Activated naive CD8-positive, alpha-beta T cell (primary cell): ENCODE data around the gene MRPL22.
"Not testable (repeated sequence)": the region's sequence is repeated elsewhere in the genome, so short reads cannot be mapped to it uniquely, and the experiment has no call there.

Experiments used
- H3K27ac Mint-ChIP-seq: one replicate; pipeline ENCODE4 v1.8.0; 2021; ENCODE audit warnings: mixed read lengths
- H3K27me3 Mint-ChIP-seq: one replicate; pipeline ENCODE4 v1.8.0; 2021; ENCODE audit warnings: mixed read lengths
- H3K36me3 Mint-ChIP-seq: one replicate; pipeline ENCODE4 v1.8.0; 2021; ENCODE audit warnings: mixed read lengths
- H3K4me1 Mint-ChIP-seq: one replicate; pipeline ENCODE4 v1.8.0; 2021; ENCODE audit warnings: low read depth, mixed read lengths
- H3K4me3 Mint-ChIP-seq: one replicate; pipeline ENCODE4 v1.8.0; 2021; ENCODE audit warnings: mild to moderate bottlenecking, mixed read lengths
- H3K9me3 Mint-ChIP-seq: one replicate; pipeline ENCODE4 v1.8.0; 2021; ENCODE audit warnings: low read depth, mixed read lengths

Gene MRPL22

GRCh38 chr5:154966081-154966841, 25.4 kb downstream of the MRPL22 start:
- H3K36me3 Mint-ChIP-seq: peaks cover 18% of the 10 kb centered on the region
- H3K27ac Mint-ChIP-seq: no peak overlapping the region

GRCh38 chr5:154966874-154967273, 26.0 kb downstream of the MRPL22 start:
- Mint-ChIP-seq H3K4me3 (no peak overlapping the region), H3K4me1 (peaks cover 3% of the 10 kb centered on the region), H3K27me3 (no peaks in the 10 kb centered on the region), H3K36me3 (peaks cover 18% of the 10 kb centered on the region), H3K27ac (no peak overlapping the region), H3K9me3 (no peaks in the 10 kb centered on the region)

More at GRCh38 chr5:154966081-154966841, 25.4 kb downstream of the MRPL22 start:
- peaks cover 3% of the 10 kb centered on the region for H3K4me1 Mint-ChIP-seq
- no peak overlapping the region for H3K4me3 Mint-ChIP-seq
- no peaks in the 10 kb centered on the region for H3K27me3 Mint-ChIP-seq
- H3K9me3 Mint-ChIP-seq: no peaks in the 10 kb centered on the region

GRCh38 chr5:154967421-154968024, 26.6 kb downstream of the MRPL22 start:
- peaks cover 17% of the 10 kb centered on the region for H3K36me3 Mint-ChIP-seq
- no peak overlapping the region for H3K4me3 Mint-ChIP-seq
- H3K27me3 Mint-ChIP-seq: no peaks in the 10 kb centered on the region
- H3K4me1 Mint-ChIP-seq: peaks cover 1% of the 10 kb centered on the region
- H3K9me3 Mint-ChIP-seq: no peaks in the 10 kb centered on the region
- H3K27ac Mint-ChIP-seq: no peak overlapping the region

- Mint-ChIP-seq H3K4me1 (no peaks in the 10 kb centered on the region), H3K36me3 (peaks cover 12% of the 10 kb centered on the region), H3K27ac (no peak overlapping the region), H3K27me3 (no peaks in the 10 kb centered on the region), H3K9me3 (no peaks in the 10 kb centered on the region), H3K4me3 (no peak overlapping the region)
Observed at GRCh38 chr5:154968953-154969352, 28.1 kb downstream of the MRPL22 start.

- Mint-ChIP-seq H3K4me3 (no peak overlapping the region), H3K27ac (no peak overlapping the region), H3K4me1 (no peaks in the 10 kb centered on the region), H3K36me3 (peaks cover 12% of the 10 kb centered on the region), H3K9me3 (no peaks in the 10 kb centered on the region), H3K27me3 (no peaks in the 10 kb centered on the region)
Observed at GRCh38 chr5:154970759-154971158, 29.9 kb downstream of the MRPL22 start.

GRCh38 chr5:154971501-154971900, 30.6 kb downstream of the MRPL22 start:
- H3K4me1 Mint-ChIP-seq: no peaks in the 10 kb centered on the region
- no peaks in the 10 kb centered on the region for H3K9me3 Mint-ChIP-seq
- no peak overlapping the region for H3K4me3 Mint-ChIP-seq
- peaks cover 10% of the 10 kb centered on the region for H3K36me3 Mint-ChIP-seq
- H3K27me3 Mint-ChIP-seq: no peaks in the 10 kb centered on the region
- H3K27ac Mint-ChIP-seq: no peak overlapping the region

GRCh38 chr5:154972476-154973080, 31.7 kb downstream of the MRPL22 start:
- Mint-ChIP-seq H3K36me3 (peaks cover 8% of the 10 kb centered on the region), H3K4me1 (no peaks in the 10 kb centered on the region), H3K4me3 (no peak overlapping the region), H3K27me3 (no peaks in the 10 kb centered on the region), H3K27ac (no peak overlapping the region), H3K9me3 (no peaks in the 10 kb centered on the region)

GRCh38 chr5:154976082-154976481, 35.2 kb downstream of the MRPL22 start:
- H3K27ac Mint-ChIP-seq, H3K4me1 Mint-ChIP-seq, H3K4me3 Mint-ChIP-seq, H3K9me3 Mint-ChIP-seq, H3K27me3 Mint-ChIP-seq, H3K36me3 Mint-ChIP-seq: not testable (repeated sequence)

- Mint-ChIP-seq H3K4me1 (no peaks in the 10 kb centered on the region), H3K4me3 (no peak overlapping the region), H3K27ac (no peak overlapping the region), H3K27me3 (no peaks in the 10 kb centered on the region), H3K36me3 (no peaks in the 10 kb centered on the region), H3K9me3 (no peaks in the 10 kb centered on the region)
Observed at GRCh38 chr5:154977409-154977808, 36.5 kb downstream of the MRPL22 start.

GRCh38 chr5:154978294-154978693, 37.4 kb downstream of the MRPL22 start:
- not testable (repeated sequence) for H3K9me3 Mint-ChIP-seq, H3K4me1 Mint-ChIP-seq, H3K27me3 Mint-ChIP-seq, H3K36me3 Mint-ChIP-seq, H3K27ac Mint-ChIP-seq, H3K4me3 Mint-ChIP-seq

GRCh38 chr5:154984946-154985516, 44.2 kb downstream of the MRPL22 start:
- Mint-ChIP-seq H3K9me3 (no peaks in the 10 kb centered on the region), H3K27me3 (peaks cover 7% of the 10 kb centered on the region), H3K36me3 (no peaks in the 10 kb centered on the region), H3K27ac (no peak overlapping the region), H3K4me1 (no peaks in the 10 kb centered on the region), H3K4me3 (no peak overlapping the region)

GRCh38 chr5:154986151-154986550, 45.3 kb downstream of the MRPL22 start:
- peaks cover 7% of the 10 kb centered on the region for H3K27me3 Mint-ChIP-seq
- H3K27ac Mint-ChIP-seq: no peak overlapping the region
- no peaks in the 10 kb centered on the region for H3K9me3 Mint-ChIP-seq
- no peaks in the 10 kb centered on the region for H3K4me1 Mint-ChIP-seq
- no peak overlapping the region for H3K4me3 Mint-ChIP-seq
- no peaks in the 10 kb centered on the region for H3K36me3 Mint-ChIP-seq

- Mint-ChIP-seq H3K4me1 (no peaks in the 10 kb centered on the region), H3K9me3 (no peaks in the 10 kb centered on the region), H3K4me3 (no peak overlapping the region), H3K27ac (no peak overlapping the region), H3K27me3 (peaks cover 7% of the 10 kb centered on the region), H3K36me3 (no peaks in the 10 kb centered on the region)
Observed at GRCh38 chr5:154989626-154990025, 48.8 kb downstream of the MRPL22 start.

GRCh38 chr5:154993461-154993860, 52.6 kb downstream of the MRPL22 start:
- H3K27me3 Mint-ChIP-seq: no peaks in the 10 kb centered on the region

GRCh38 chr5:154995679-154996078, 54.8 kb downstream of the MRPL22 start:
- H3K4me1 Mint-ChIP-seq: no peaks in the 10 kb centered on the region
- peaks cover 4% of the 10 kb centered on the region for H3K27me3 Mint-ChIP-seq
- no peaks in the 10 kb centered on the region for H3K9me3 Mint-ChIP-seq
- no peaks in the 10 kb centered on the region for H3K36me3 Mint-ChIP-seq
- no peak overlapping the region for H3K27ac Mint-ChIP-seq
- H3K4me3 Mint-ChIP-seq: no peak overlapping the region

More at GRCh38 chr5:154993461-154993860, 52.6 kb downstream of the MRPL22 start:
- H3K27ac Mint-ChIP-seq: no peak overlapping the region
- no peaks in the 10 kb centered on the region for H3K9me3 Mint-ChIP-seq
- H3K4me3 Mint-ChIP-seq: no peak overlapping the region
- H3K4me1 Mint-ChIP-seq: no peaks in the 10 kb centered on the region
- no peaks in the 10 kb centered on the region for H3K36me3 Mint-ChIP-seq
